IMR-90 (cell line): Measurements from ENCODE around the gene MRPS18A. TPM values are rescaled to one million over a fixed set of nuclear protein-coding genes. Genes with fewer than 3 reads are reported as not detected.

Experiments used
- ATAC-seq: fragments of 200-7000 bp; cut with Tn5 transposase; 2 replicates; pipeline ENCODE4 v1.9.1; 2020; ENCODE audit warnings: low read depth, mild to moderate bottlenecking, moderate library complexity
- BruUV-seq: library from RNA; stranded (reverse); fragments of 400-500 nt; replicated peaks from 2 replicates; lab custom pipeline; 2021; lab: Mats Ljungman, UMichigan
- CTCF ChIA-PET: fragments of 300-600 bp; formaldehyde crosslinking; extraction: SDS; loops from one replicate; lab custom pipeline; 2021; ENCODE audit warnings: antibody characterized with exemption; lab: Yijun Ruan, JAX
- POLR2A ChIA-PET: fragments of 300-600 bp; sonication (Branson Sonifier 250); formaldehyde crosslinking; loops from one replicate; lab custom pipeline; 2022; ENCODE audit warnings: antibody characterized with exemption; ENCODE audit not compliant: unreplicated experiment; lab: Charles Lee
- DNase-seq: peaks from one replicate; pipeline ENCODE4 v3.0.0; 2013
- H2AFZ ChIP-seq: replicated peaks from 2 replicates; pipeline ENCODE3; 2013; ENCODE audit warnings: low read length, mild to moderate bottlenecking; ENCODE audit not compliant: poor library complexity
- H2AK5ac ChIP-seq: 2 replicates; pipeline ENCODE4 v1.6.1; 2013; ENCODE audit warnings: low read depth, low read length, inconsistent platforms
- H2AK9ac ChIP-seq: replicated peaks from 2 replicates; pipeline ENCODE3; 2013; ENCODE audit warnings: mild to moderate bottlenecking, low read depth, low read length, moderate library complexity; ENCODE audit not compliant: poor library complexity
- H2BK120ac ChIP-seq: 2 replicates; pipeline ENCODE4 v1.6.1; 2013; ENCODE audit warnings: low read depth, low read length, inconsistent platforms
- H2BK15ac ChIP-seq: 3 replicates; pipeline ENCODE4 v1.6.1; 2013; ENCODE audit warnings: low read depth, low read length, inconsistent platforms
- H2BK20ac ChIP-seq: 2 replicates; pipeline ENCODE4 v1.6.1; 2013; ENCODE audit warnings: low read depth, mild to moderate bottlenecking, inconsistent platforms, low read length, moderate library complexity
- H2BK5ac ChIP-seq: 2 replicates; pipeline ENCODE4 v1.6.1; 2013; ENCODE audit warnings: mild to moderate bottlenecking, low read depth, low read length, inconsistent platforms; ENCODE audit not compliant: poor library complexity, severe bottlenecking
- H3K14ac ChIP-seq: replicated peaks from 2 replicates; pipeline ENCODE4 v1.6.1; 2013; ENCODE audit warnings: low read depth, low read length, inconsistent platforms
- H3K18ac ChIP-seq: 2 replicates; pipeline ENCODE4 v1.6.1; 2013; ENCODE audit warnings: low read depth, low read length, control low read depth
- H3K23ac ChIP-seq: 2 replicates; pipeline ENCODE4 v1.6.1; 2013; ENCODE audit warnings: low read depth, low read length, inconsistent platforms
- H3K27ac ChIP-seq: 2 replicates; pipeline ENCODE4 v1.5.1; 2013; ENCODE audit warnings: mild to moderate bottlenecking, control low read depth, low read length; ENCODE audit not compliant: insufficient read depth
- H3K27me3 ChIP-seq: 2 replicates; pipeline ENCODE4 v1.6.1; 2013; ENCODE audit warnings: low read length; ENCODE audit not compliant: control insufficient read depth, insufficient read depth
- H3K36me3 ChIP-seq: 2 replicates; pipeline ENCODE4 v1.6.1; 2013; ENCODE audit warnings: low read length, mixed read lengths; ENCODE audit not compliant: control insufficient read depth, insufficient read depth
- H3K4ac ChIP-seq: 2 replicates; pipeline ENCODE4 v1.6.1; 2013; ENCODE audit warnings: low read depth, low read length, inconsistent platforms
- H3K4me1 ChIP-seq: 2 replicates; pipeline ENCODE4 v1.6.1; 2013; ENCODE audit warnings: low read length, mixed read lengths; ENCODE audit not compliant: control insufficient read depth, insufficient read depth
- H3K4me2 ChIP-seq: 2 replicates; pipeline ENCODE4 v1.6.1; 2013; ENCODE audit warnings: low read depth, mild to moderate bottlenecking, control low read depth, low read length, moderate library complexity
- H3K4me3 ChIP-seq: 2 replicates; pipeline ENCODE4 v1.5.1; 2013; ENCODE audit warnings: low read depth, mild to moderate bottlenecking, control low read depth, low read length, moderate library complexity; ENCODE audit not compliant: insufficient read depth
- H3K56ac ChIP-seq: 2 replicates; pipeline ENCODE4 v1.6.1; 2013; ENCODE audit warnings: low read length, inconsistent platforms; ENCODE audit not compliant: insufficient read depth; ENCODE audit errors: extremely low read depth
- H3K79me1 ChIP-seq, 2 experiments: 2 replicates each; pipeline ENCODE4 v1.6.1; 2013; ENCODE audit warnings: low read length in 2 of 2, inconsistent platforms in 1 of 2, low read depth in 1 of 2
- H3K9ac ChIP-seq: 2 replicates; pipeline ENCODE4 v1.6.1; 2013; ENCODE audit warnings: low read depth, low read length, control low read depth
- H3K9me1 ChIP-seq: 2 replicates; pipeline ENCODE4 v1.6.1; 2013; ENCODE audit warnings: low read length, inconsistent platforms; ENCODE audit not compliant: insufficient read depth
- H3K9me3 ChIP-seq: 2 replicates; pipeline ENCODE4 v1.6.1; 2013; ENCODE audit warnings: low read length; ENCODE audit not compliant: control insufficient read depth, insufficient read depth
- H4K20me1 ChIP-seq: 2 replicates; pipeline ENCODE4 v1.6.1; 2013; ENCODE audit warnings: low read length, inconsistent platforms; ENCODE audit not compliant: insufficient read depth
- H4K5ac ChIP-seq: 2 replicates; pipeline ENCODE4 v1.6.1; 2013; ENCODE audit warnings: mild to moderate bottlenecking, low read depth, low read length, control low read depth
- H4K8ac ChIP-seq, 2 experiments: 2 replicates each; pipeline ENCODE4 v1.6.1; 2013; ENCODE audit warnings: low read depth in 2 of 2, low read length in 2 of 2, control low read depth in 1 of 2, inconsistent platforms in 1 of 2
- H4K91ac ChIP-seq: 2 replicates; pipeline ENCODE4 v1.6.1; 2013; ENCODE audit warnings: low read depth, low read length, inconsistent platforms; ENCODE audit not compliant: insufficient read depth
- CEBPB ChIP-seq: IDR thresholded peaks from 2 replicates; pipeline ENCODE4 v1.6.1; 2012; ENCODE audit warnings: low read depth, low read length, improper control_type of control experiment
- ELK1 ChIP-seq: fragments of 150-350 bp; IDR thresholded peaks from 2 replicates; pipeline ENCODE4 v1.6.1; 2016; ENCODE audit warnings: low read depth, mild to moderate bottlenecking, low read length, moderate library complexity, borderline replicate concordance
- NFE2L2 ChIP-seq: fragments of 150-350 bp; IDR thresholded peaks from 2 replicates; pipeline ENCODE4 v1.6.1; 2016; ENCODE audit warnings: low read depth, mild to moderate bottlenecking, low read length
- WGBS, 2 experiments: methylation state at CpG; one replicate each; pipeline versions ENCODE4 v1.1.5 to v1.1.7; 2013; ENCODE audit warnings: missing lambda C conversion rate in 2 of 2; ENCODE audit not compliant: insufficient read length in 1 of 2; ENCODE audit errors: extremely low coverage in 2 of 2; 5-methylcytosine and 5-hydroxymethylcytosine counted together
- dilution Hi-C: fragments of 300-500 bp; cut with HindIII; formaldehyde crosslinking; loops from one replicate; pipeline ENCODE4 v1.14.3; 2018; ENCODE audit warnings: low sequenced_read_pairs; ENCODE audit not compliant: unreplicated experiment
- in situ Hi-C: fragments of 300-500 bp; cut with MboI; formaldehyde crosslinking; loops from 3 replicates; pipeline ENCODE4 v1.14.3; 2019; ENCODE audit warnings: low sequenced_read_pairs, inconsistent platforms, mixed read lengths
- intact Hi-C: fragments of 100-400 bp; cut with micrococcal nuclease; formaldehyde crosslinking; loops from 2 replicates; pipeline ENCODE4 v1.10.0; 2022
- polyA plus RNA-seq, 3 experiments: library from polyadenylated mRNA; depleted of rRNA; stranded (reverse); fragments of >200 nt; gene quantifications; 2 replicates each; pipeline ENCODE4 v1.2.3, GENCODE V29; 2012; ENCODE audit warnings: low replicate concordance in 1 of 3
- total RNA-seq: library from RNA; depleted of rRNA; stranded (reverse); fragments of >200 nt; gene quantifications from 2 replicates; pipeline ENCODE4 v1.2.3, GENCODE V29; 2012

The MRPS18A gene
- total and polyA plus RNA-seq, 2 of the 4 experiments (the other 2 are of a cell fraction) = 47.0 to 56.6 TPM

GRCh38 chr6:43671801-43672690 lies 15.5 kb downstream of the MRPS18A start (continued):
- TF ChIP-seq CEBPB (no peak), NFE2L2 (no peak)

- no peak overlapping the region for H2AFZ ChIP-seq
- in situ Hi-C loops = no loop called here
- CTCF ChIA-PET = no interaction called here
Measured at GRCh38 chr6:43671011-43671800, 16.4 kb downstream of the MRPS18A start.

More at GRCh38 chr6:43671011-43671800, 16.4 kb downstream of the MRPS18A start:
- POLR2A ChIA-PET = no interaction called here
- no peaks in the 10 kb centered on the region; the same call in 1 of the 2 replicates for H4K20me1 ChIP-seq
- no peak overlapping the region for H3K23ac ChIP-seq
- no peak overlapping the region for H2BK20ac ChIP-seq
- no peak overlapping the region for H3K14ac ChIP-seq
- H4K5ac ChIP-seq = no peak overlapping the region
- H2AK9ac ChIP-seq = no peak overlapping the region
- H2BK5ac ChIP-seq = no peak overlapping the region
- dilution Hi-C loops (no loop called here), intact Hi-C loops (no loop called here)
- no peak overlapping the region for H3K56ac ChIP-seq
- H3K36me3 ChIP-seq = peaks cover 42% of the 10 kb centered on the region
- no peaks in the 10 kb centered on the region for H3K79me1 ChIP-seq
- peaks cover 16% of the 10 kb centered on the region; the same call in 1 of the 2 replicates for H3K9me1 ChIP-seq
- 100% methylated on average over 1 of the region's 8 CpGs; no CpG with 5 or more reads in 1 of the 2 experiments for WGBS, 2 experiments
- no peak overlapping the region for H3K4ac ChIP-seq
- H3K4me2 ChIP-seq = no peak overlapping the region
- TF ChIP-seq ELK1 (no peak), NFE2L2 (no peak), CEBPB (no peak)
- H3K9ac ChIP-seq = no peak overlapping the region
- no peaks in the 10 kb centered on the region for H3K9me3 ChIP-seq
- BruUV-seq = no TSS peak
- no peak overlapping the region for H2AK5ac ChIP-seq
- ATAC-seq (no peak), DNase-seq (peak; percentile 20)
- no peak overlapping the region for H3K27ac ChIP-seq
- no peak overlapping the region for H3K4me3 ChIP-seq
- no peak overlapping the region for H4K8ac ChIP-seq
- peaks cover 17% of the 10 kb centered on the region for H3K4me1 ChIP-seq
- no peak overlapping the region for H3K18ac ChIP-seq
- no peak overlapping the region for H2BK120ac ChIP-seq
- no peaks in the 10 kb centered on the region for H3K27me3 ChIP-seq
- H2BK15ac ChIP-seq = no peak overlapping the region
- no peak overlapping the region for H4K91ac ChIP-seq
